ENCODE data around the gene TOB1. TPM values are rescaled to one million over a fixed set of nuclear protein-coding genes. Genes with fewer than 3 reads are reported as not detected.

TOB1 gene
- 13.2 TPM for polyA plus RNA-seq (2012; ENCODE audit: missing spikeins)

GRCh38 chr17:50866261-50866949, at the start of gene TOB1:
Gene TOB1, minus strand, starts transcription at chr17:50866354. Its CDS starts 2,337 bp downstream, at chr17:50864017.
- FAIRE-seq: peak; percentile 92
- peak; percentile 85 for DNase-seq (ENCODE audit: insufficient read length)
- TF ChIP-seq TAF1 (IDR thresholded peaks at IDR 0.05; ENCODE audit: borderline replicate concordance, low read depth, low read length) (peak; percentile 98), POLR2AphosphoS5 (IDR thresholded peaks at IDR 0.05; ENCODE audit: low read depth, low read length) (peak; percentile 99), POLR2A (IDR thresholded peaks at IDR 0.05; ENCODE audit: low read depth, low read length) (peak; percentile 99)

- TF ChIP-seq TAF1 (IDR thresholded peaks at IDR 0.05; ENCODE audit: borderline replicate concordance, low read depth, low read length): no peak
- TF ChIP-seq POLR2AphosphoS5 (IDR thresholded peaks at IDR 0.05; ENCODE audit: low read depth, low read length): no peak
- no peak for TF ChIP-seq POLR2A (IDR thresholded peaks at IDR 0.05; ENCODE audit: low read depth, low read length)
- DNase-seq (ENCODE audit: insufficient read length) (no peak), FAIRE-seq (no peak)
Measured at GRCh38 chr17:50914505-50915063, 48.4 kb upstream of the TOB1 start.

GRCh38 chr17:50913120-50913519, 47.0 kb upstream of the TOB1 start:
- no peak for DNase-seq (ENCODE audit: insufficient read length)

GRCh38 chr17:50911890-50912289, 45.7 kb upstream of the TOB1 start:
- TF ChIP-seq POLR2AphosphoS5 (IDR thresholded peaks at IDR 0.05; ENCODE audit: low read depth, low read length): no peak
- TF ChIP-seq POLR2A (IDR thresholded peaks at IDR 0.05; ENCODE audit: low read depth, low read length): no peak
- no peak for TF ChIP-seq TAF1 (IDR thresholded peaks at IDR 0.05; ENCODE audit: borderline replicate concordance, low read depth, low read length)
- DNase-seq (ENCODE audit: insufficient read length) (no peak), FAIRE-seq (no peak)

More at GRCh38 chr17:50913120-50913519, 47.0 kb upstream of the TOB1 start:
- no peak for FAIRE-seq
- no peak for TF ChIP-seq POLR2A (IDR thresholded peaks at IDR 0.05; ENCODE audit: low read depth, low read length)
- TF ChIP-seq POLR2AphosphoS5 (IDR thresholded peaks at IDR 0.05; ENCODE audit: low read depth, low read length): no peak
- no peak for TF ChIP-seq TAF1 (IDR thresholded peaks at IDR 0.05; ENCODE audit: borderline replicate concordance, low read depth, low read length)

- FAIRE-seq: no peak
- DNase-seq (ENCODE audit: insufficient read length): no peak
- no peak for TF ChIP-seq POLR2AphosphoS5 (IDR thresholded peaks at IDR 0.05; ENCODE audit: low read depth, low read length)
- no peak for TF ChIP-seq POLR2A (IDR thresholded peaks at IDR 0.05; ENCODE audit: low read depth, low read length)
- no peak for TF ChIP-seq TAF1 (IDR thresholded peaks at IDR 0.05; ENCODE audit: borderline replicate concordance, low read depth, low read length)
Measured at GRCh38 chr17:50911450-50911849, 45.3 kb upstream of the TOB1 start.

GRCh38 chr17:50909765-50910605, 43.8 kb upstream of the TOB1 start:
- FAIRE-seq: no peak
- no peak for TF ChIP-seq TAF1 (IDR thresholded peaks at IDR 0.05; ENCODE audit: borderline replicate concordance, low read depth, low read length)
- TF ChIP-seq POLR2A (IDR thresholded peaks at IDR 0.05; ENCODE audit: low read depth, low read length): no peak
- TF ChIP-seq POLR2AphosphoS5 (IDR thresholded peaks at IDR 0.05; ENCODE audit: low read depth, low read length): no peak
- DNase-seq (ENCODE audit: insufficient read length): no peak

- DNase-seq (ENCODE audit: insufficient read length): no peak
- TF ChIP-seq POLR2AphosphoS5 (IDR thresholded peaks at IDR 0.05; ENCODE audit: low read depth, low read length): no peak
- TF ChIP-seq TAF1 (IDR thresholded peaks at IDR 0.05; ENCODE audit: borderline replicate concordance, low read depth, low read length): no peak
- TF ChIP-seq POLR2A (IDR thresholded peaks at IDR 0.05; ENCODE audit: low read depth, low read length): no peak
- no peak for FAIRE-seq
Measured at GRCh38 chr17:50908860-50909764, 43.0 kb upstream of the TOB1 start.

- FAIRE-seq (no peak), DNase-seq (ENCODE audit: insufficient read length) (no peak)
- TF ChIP-seq TAF1 (IDR thresholded peaks at IDR 0.05; ENCODE audit: borderline replicate concordance, low read depth, low read length): no peak
- TF ChIP-seq POLR2AphosphoS5 (IDR thresholded peaks at IDR 0.05; ENCODE audit: low read depth, low read length): no peak
- no peak for TF ChIP-seq POLR2A (IDR thresholded peaks at IDR 0.05; ENCODE audit: low read depth, low read length)
Measured at GRCh38 chr17:50908140-50908859, 42.1 kb upstream of the TOB1 start.

- FAIRE-seq (no peak), DNase-seq (ENCODE audit: insufficient read length) (no peak)
- TF ChIP-seq TAF1 (IDR thresholded peaks at IDR 0.05; ENCODE audit: borderline replicate concordance, low read depth, low read length) (no peak), POLR2A (IDR thresholded peaks at IDR 0.05; ENCODE audit: low read depth, low read length) (no peak), POLR2AphosphoS5 (IDR thresholded peaks at IDR 0.05; ENCODE audit: low read depth, low read length) (no peak)
Measured at GRCh38 chr17:50906443-50906842, 40.3 kb upstream of the TOB1 start.

- DNase-seq (ENCODE audit: insufficient read length) (no peak), FAIRE-seq (no peak)
- no peak for TF ChIP-seq POLR2AphosphoS5 (IDR thresholded peaks at IDR 0.05; ENCODE audit: low read depth, low read length)
- no peak for TF ChIP-seq TAF1 (IDR thresholded peaks at IDR 0.05; ENCODE audit: borderline replicate concordance, low read depth, low read length)
- TF ChIP-seq POLR2A (IDR thresholded peaks at IDR 0.05; ENCODE audit: low read depth, low read length): no peak
Measured at GRCh38 chr17:50905460-50905803, 39.3 kb upstream of the TOB1 start.

Data from GM12892 (cell line).